Esophagus squamous epithelium (tissue), 4 donors: ENCODE data around the gene ADISSP.

Experiments
- POLR2A ChIP-seq, 4 donors: fragments of 450-650 bp; IDR thresholded peaks; one replicate each; pipeline ENCODE4 v1.6.1; 2017; ENCODE audit warnings: antibody characterized with exemption in 4 of 4, mild to moderate bottlenecking in 4 of 4, moderate library complexity in 3 of 4
- TF ChIP-seq, protein P1 (sequence below), 6 experiments: fragments of 450-650 bp in 4 of 6; fragments of 200-600 bp in 2 of 6; sonication (generic) in 2 of 6; IDR thresholded peaks; one replicate each; pipeline ENCODE4 v1.5.1; 2016 to 2019; ENCODE audit warnings: antibody characterized with exemption in 6 of 6, mild to moderate bottlenecking in 4 of 6, moderate library complexity in 4 of 6

DNA sequence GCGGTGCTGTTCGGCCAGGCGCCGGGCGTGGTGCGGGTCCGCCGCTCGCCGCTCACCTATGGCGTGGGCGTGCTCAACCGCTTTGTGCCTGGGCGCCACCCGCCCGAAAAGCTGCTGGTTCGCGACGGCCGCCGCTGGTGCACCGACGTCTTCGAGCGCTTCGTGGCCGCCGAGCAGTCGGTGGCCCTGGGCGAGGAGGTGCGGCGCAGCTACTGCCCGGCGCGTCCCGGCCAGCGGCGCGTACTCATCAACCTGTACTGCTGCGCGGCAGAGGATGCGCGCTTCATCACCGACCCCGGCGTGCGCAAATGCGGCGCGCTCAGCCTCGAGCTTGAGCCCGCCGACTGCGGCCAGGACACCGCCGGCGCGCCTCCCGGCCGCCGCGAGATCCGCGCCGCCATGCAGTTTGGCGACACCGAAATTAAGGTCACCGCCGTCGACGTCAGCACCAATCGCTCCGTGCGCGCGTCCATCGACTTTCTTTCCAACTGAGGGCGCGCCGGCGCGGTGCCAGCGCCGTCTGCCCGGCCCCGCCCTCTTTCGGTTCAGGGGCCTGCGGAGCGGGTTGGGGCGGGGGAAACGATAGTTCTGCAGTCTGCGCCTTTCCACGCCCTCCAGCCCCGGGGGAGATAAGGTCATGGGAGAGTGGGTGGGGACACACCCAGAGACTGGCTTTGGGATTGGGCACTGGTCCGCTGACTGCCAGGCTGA lies 15.7 kb downstream of the ADISSP start:
- TF ChIP-seq, protein P1, sequence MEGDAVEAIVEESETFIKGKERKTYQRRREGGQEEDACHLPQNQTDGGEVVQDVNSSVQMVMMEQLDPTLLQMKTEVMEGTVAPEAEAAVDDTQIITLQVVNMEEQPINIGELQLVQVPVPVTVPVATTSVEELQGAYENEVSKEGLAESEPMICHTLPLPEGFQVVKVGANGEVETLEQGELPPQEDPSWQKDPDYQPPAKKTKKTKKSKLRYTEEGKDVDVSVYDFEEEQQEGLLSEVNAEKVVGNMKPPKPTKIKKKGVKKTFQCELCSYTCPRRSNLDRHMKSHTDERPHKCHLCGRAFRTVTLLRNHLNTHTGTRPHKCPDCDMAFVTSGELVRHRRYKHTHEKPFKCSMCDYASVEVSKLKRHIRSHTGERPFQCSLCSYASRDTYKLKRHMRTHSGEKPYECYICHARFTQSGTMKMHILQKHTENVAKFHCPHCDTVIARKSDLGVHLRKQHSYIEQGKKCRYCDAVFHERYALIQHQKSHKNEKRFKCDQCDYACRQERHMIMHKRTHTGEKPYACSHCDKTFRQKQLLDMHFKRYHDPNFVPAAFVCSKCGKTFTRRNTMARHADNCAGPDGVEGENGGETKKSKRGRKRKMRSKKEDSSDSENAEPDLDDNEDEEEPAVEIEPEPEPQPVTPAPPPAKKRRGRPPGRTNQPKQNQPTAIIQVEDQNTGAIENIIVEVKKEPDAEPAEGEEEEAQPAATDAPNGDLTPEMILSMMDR (IDR thresholded peaks at IDR 0.05) = no peak
- no peak for TF ChIP-seq POLR2A (IDR thresholded peaks at IDR 0.05)
